ENCODE measurements around the gene MICU1.
"Not testable (repeated sequence)": the region's sequence is repeated elsewhere in the genome, so short reads cannot be mapped to it uniquely, and the experiment has no call there.

Gene MICU1

GRCh38 chr10:72564596-72564995, 61.3 kb downstream of the MICU1 start:
- in situ Hi-C loops (cut with HindIII; ENCODE audit: low sequenced_read_pairs), result no loop called here

GRCh38 chr10:72563327-72563932, 62.4 kb downstream of the MICU1 start:
- in situ Hi-C loops (cut with HindIII; ENCODE audit: low sequenced_read_pairs), result no loop called here

- in situ Hi-C loops (cut with HindIII; ENCODE audit: low sequenced_read_pairs), result no loop called here
These were observed 64.1 kb downstream of the MICU1 start for GRCh38 chr10:72561745-72562166.

GRCh38 chr10:72557362-72557761, 68.5 kb downstream of the MICU1 start:
- in situ Hi-C loops (cut with HindIII; ENCODE audit: low sequenced_read_pairs), result no loop called here

GRCh38 chr10:72552857-72553256, 73.0 kb downstream of the MICU1 start:
- in situ Hi-C loops (cut with HindIII; ENCODE audit: low sequenced_read_pairs), result no loop called here

- in situ Hi-C loops (cut with HindIII; ENCODE audit: low sequenced_read_pairs), result no loop called here
These were observed 75.6 kb downstream of the MICU1 start for GRCh38 chr10:72550239-72550638.

GRCh38 chr10:72545546-72545945, 80.3 kb downstream of the MICU1 start:
- in situ Hi-C loops (cut with HindIII; ENCODE audit: low sequenced_read_pairs), result no loop called here

GRCh38 chr10:72543855-72544254, 82.0 kb downstream of the MICU1 start:
- in situ Hi-C loops (cut with HindIII; ENCODE audit: low sequenced_read_pairs), result not testable (repeated sequence)

GRCh38 chr10:72542396-72542815, 83.5 kb downstream of the MICU1 start:
- in situ Hi-C loops (cut with HindIII; ENCODE audit: low sequenced_read_pairs), result no loop called here

- in situ Hi-C loops (cut with HindIII; ENCODE audit: low sequenced_read_pairs), result no loop called here
These were observed 84.5 kb downstream of the MICU1 start for GRCh38 chr10:72541337-72541736.

GRCh38 chr10:72540193-72540807, 85.6 kb downstream of the MICU1 start:
- in situ Hi-C loops (cut with HindIII; ENCODE audit: low sequenced_read_pairs), result no loop called here

- in situ Hi-C loops (cut with HindIII; ENCODE audit: low sequenced_read_pairs), result no loop called here
These were observed 86.7 kb downstream of the MICU1 start for GRCh38 chr10:72539137-72539536.

- in situ Hi-C loops (cut with HindIII; ENCODE audit: low sequenced_read_pairs), result no loop called here
These were observed 100.2 kb downstream of the MICU1 start for GRCh38 chr10:72525689-72526088.

- in situ Hi-C loops (cut with HindIII; ENCODE audit: low sequenced_read_pairs), result no loop called here
These were observed 100.6 kb downstream of the MICU1 start for GRCh38 chr10:72525277-72525676.

- in situ Hi-C loops (cut with HindIII; ENCODE audit: low sequenced_read_pairs), result no loop called here
These were observed 101.4 kb downstream of the MICU1 start for GRCh38 chr10:72524489-72524888.

- in situ Hi-C loops (cut with HindIII; ENCODE audit: low sequenced_read_pairs), result no loop called here
These were observed 101.9 kb downstream of the MICU1 start for GRCh38 chr10:72523932-72524396.

GRCh38 chr10:72523062-72523461, 102.8 kb downstream of the MICU1 start:
- in situ Hi-C loops (cut with HindIII; ENCODE audit: low sequenced_read_pairs), result no loop called here

GRCh38 chr10:72517244-72517643, 108.6 kb downstream of the MICU1 start:
- in situ Hi-C loops (cut with HindIII; ENCODE audit: low sequenced_read_pairs), result no loop called here

- in situ Hi-C loops (cut with HindIII; ENCODE audit: low sequenced_read_pairs), result no loop called here
These were observed 110.4 kb downstream of the MICU1 start for GRCh38 chr10:72515455-72515854.

- in situ Hi-C loops (cut with HindIII; ENCODE audit: low sequenced_read_pairs), result no loop called here
These were observed 112.0 kb downstream of the MICU1 start for GRCh38 chr10:72513910-72514309.

GRCh38 chr10:72511459-72511858, 114.4 kb downstream of the MICU1 start:
- in situ Hi-C loops (cut with HindIII; ENCODE audit: low sequenced_read_pairs), result no loop called here

- in situ Hi-C loops (cut with HindIII; ENCODE audit: low sequenced_read_pairs), result no loop called here
These were observed 115.9 kb downstream of the MICU1 start for GRCh38 chr10:72509941-72510340.
